MV-4-11 (cell line): ENCODE data around the gene WDR83.
A peak's percentile ranks its signal among the peaks of the same experiment; 100 is the strongest.

Source experiments
- DNase-seq: peaks from one replicate; lab custom pipeline; 2025; lab: John Stamatoyannopoulos, UW

Gene WDR83

DNA sequence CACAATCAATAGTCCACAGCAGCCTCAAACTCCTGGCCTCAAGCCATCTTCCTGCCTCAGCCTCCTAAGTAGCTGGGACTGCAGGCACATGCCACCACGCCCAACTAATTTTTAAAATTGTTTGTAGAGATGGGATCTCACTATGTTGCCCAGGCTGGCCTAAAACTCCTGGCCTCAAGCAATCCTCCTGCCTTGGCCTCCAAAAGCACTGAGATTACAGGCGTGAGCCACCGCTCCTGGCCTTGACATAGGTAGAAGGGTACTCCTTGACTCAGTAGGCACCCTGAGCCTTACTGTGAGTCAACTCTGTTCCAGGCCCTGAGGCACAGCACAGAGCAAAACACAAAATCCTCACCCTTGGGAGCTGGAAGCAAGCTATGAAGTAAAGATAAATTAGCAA is 49.3 kb downstream of the WDR83 start:
- no peak for DNase-seq

DNA sequence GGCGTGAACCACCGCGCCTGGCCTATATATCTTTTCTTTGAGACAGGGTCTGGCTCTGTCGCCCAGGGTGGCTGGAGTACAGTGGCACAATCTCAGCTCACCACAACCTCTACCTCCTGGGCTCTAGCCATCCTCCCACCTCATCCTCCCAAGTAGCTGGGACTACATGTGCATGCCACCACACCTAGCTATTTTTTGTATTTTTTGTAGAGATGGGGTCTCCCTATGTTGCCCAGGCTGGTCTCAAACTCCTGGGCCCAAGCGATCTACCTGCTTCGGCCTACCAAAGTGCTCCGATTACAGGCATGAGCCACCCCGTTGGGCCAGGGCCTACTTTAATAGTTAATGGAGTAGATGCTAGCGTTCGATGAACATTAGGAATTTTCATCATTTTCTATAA is 53.7 kb downstream of the WDR83 start:
- DNase-seq, result no peak

DNA sequence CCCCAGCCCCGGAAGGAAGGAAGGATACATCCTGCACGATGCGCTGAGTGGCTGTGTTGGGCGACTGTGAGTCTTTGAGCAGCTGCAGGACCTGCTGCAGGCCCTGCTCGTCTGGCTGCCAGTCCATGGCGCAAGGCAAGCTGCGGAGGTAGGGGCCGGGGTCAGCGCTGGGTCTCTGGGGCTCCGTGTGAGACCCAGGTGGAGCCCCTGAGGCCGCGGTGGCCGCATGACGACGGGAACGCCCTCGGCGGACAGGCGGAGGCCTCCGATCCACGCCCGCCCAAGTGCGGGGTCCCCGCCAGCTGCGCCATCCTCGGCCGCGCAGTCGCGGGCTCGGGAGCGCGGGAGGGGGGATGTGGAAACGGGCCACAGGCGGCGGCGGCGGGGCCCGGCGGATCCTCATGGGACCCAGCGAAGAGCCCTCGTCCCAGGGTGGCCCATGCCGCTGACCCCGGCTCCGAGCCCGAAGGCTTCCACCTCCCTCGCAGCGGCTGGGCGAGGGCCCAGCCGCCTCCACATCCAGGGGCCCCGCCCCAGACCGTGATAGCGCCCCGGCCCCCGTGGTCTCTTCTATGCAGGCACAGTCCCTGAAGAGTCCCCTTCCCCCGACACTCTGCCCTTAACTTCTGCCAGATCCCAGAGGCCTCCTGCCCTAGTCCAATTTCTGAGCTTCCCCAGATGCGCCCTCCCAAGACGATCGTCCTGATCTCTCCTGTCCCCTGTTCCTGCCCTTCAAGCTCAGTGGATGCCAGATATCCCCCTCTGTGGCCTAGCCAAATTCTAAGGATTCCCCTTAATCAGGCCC is 54.4 kb downstream of the WDR83 start:
- DNase-seq, result no peak

DNA sequence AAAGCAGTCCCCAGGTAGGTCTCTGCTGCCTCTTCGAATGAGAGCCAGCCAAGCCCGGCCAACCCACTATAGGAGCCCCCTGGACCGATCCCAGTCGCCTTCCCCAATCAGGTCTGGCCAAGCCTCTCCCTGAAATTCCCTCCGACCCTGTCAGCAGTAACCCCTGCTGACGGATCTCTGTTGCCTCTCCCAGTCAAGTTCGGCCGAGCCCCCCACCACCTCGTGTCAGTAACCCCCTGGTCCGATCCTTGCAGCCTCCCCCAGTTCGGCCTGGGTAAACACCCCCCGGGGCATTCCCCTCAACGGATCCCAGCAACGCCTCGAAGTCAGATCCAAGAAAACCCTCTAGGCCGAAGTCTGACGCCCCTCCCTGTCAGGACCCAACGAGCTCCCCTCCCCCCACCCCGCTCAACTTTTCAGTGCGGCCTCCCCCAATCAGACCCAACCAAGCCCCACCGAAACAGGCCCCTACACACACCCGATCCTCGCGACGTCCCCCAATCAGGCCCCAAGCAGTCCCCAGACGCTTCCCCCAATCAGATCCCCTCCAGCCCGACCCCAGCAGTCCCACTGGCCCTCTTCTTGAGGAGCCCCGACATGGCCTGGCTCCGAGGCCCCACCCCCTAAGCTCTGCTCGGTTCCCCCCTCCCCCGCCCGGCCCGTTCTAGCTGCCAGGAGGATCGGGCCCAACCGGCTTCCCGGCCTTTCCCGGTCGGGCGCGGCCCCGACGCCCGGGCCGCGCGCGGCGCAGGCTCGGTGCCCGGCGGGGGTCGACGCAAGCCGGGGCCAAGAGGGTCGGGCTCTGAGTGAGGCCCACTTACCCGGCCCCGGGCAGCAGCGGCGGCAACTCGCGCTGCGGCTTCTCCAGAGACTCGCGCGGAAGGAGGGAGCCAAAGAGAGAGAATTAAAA is 55.3 kb downstream of the WDR83 start:
- no peak for DNase-seq

DNA sequence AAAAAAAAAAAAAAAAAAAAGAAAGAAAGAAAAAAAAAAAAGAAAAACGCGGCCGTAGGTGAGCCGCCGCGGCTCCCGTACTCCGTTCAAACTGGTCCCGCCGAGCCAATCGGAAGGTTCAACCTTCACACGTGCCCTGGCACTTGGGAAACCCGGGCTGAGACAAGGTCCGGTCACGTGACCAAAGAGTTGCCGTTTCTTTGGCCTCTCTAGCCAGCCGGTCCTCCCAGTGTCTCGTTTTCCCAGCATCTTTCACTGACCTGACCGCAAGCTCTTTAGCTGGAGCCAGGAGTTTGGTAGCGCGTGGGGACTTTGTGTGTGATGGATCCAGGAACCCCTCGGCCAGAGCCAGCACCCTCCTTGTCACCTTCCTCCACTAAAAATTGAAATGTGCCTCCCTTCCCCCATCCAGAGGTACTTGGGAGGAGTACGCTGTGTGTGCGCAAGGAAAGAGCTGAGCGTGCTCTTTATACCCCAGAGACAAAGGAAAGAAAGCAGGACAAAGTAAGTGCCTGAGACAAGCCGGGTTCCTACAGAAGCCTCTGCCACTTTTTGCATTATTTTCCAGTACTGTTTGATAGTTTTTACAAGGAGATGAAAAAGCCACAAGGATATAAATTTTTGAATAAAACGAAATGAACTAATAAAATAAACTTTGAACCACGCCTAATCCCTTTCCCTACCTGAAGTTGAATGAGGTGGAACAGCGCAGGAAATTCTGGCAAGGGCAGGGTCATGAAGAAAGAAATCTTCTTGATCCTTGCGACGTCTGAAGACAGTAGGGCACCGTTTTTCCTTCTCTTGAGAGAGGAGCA is 56.2 kb downstream of the WDR83 start:
- DNase-seq, result peak; percentile 100

DNA sequence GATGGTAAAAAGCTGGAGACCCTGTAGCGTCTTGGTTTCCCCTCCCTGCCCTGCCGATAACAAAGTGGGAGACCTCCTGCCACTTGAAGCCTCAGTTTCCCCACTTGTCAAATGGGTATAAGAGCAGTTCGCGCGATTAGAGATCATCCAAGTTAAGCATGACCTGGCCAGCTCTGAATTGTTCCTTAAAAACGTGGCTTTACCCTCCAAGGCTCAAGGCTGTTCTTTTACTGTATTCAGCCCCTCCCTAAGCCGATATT is 56.7 kb downstream of the WDR83 start:
- no peak for DNase-seq

DNA sequence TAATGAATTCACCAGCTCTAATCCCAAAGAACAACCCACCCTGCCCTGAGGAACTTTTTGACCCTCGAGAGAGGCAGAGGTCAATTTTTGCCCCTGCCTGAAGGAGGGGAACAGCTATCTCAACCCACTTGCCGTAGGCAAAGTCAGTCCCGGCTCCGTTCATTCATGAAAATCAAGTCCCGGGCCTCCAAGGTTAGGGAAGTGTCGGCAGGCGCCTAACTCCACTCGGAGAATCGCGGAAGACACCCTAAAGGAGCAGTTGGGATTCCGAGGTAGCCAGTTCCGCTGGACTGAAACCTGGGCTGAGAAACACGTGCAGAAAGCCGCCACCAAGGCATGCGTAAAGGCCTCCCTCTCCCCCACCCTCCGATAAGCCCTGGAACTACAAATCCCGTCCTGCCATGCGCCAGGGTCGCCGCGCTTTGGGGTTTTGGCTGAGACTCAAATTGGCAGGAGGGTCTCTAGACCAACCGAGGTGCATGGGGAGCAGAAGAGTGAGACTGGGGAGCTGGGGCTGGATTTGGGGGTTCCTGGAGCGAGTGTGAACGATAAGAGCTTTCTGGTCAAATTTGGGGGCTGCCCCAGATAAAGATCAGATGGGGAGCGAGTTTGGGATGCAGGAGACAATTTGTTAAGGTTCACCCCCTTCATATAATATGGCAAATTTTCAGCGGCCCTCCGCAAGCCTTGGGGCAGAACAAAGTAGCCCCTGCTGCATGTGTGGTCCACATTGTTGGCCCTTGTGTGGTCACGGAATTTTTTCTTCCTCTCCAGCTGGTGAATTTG is 57.2 kb downstream of the WDR83 start, which contains the start of gene TNPO2:
TSS of gene TNPO2 (minus strand) at position 292 of the 786 bp plus-strand sequence. CDS start 2,955 bp downstream, outside the sequence.
- DNase-seq, result peak; percentile 82
